Small intestine (tissue), 7 donors: Measurements from ENCODE around the gene TAF3. TPM values are rescaled to one million over a fixed set of nuclear protein-coding genes. Genes with fewer than 3 reads are reported as not detected.

ENCODE experiments used
- DNase-seq, 2 donors: peaks; one replicate each; pipeline versions ENCODE4 v3.0.0 to v3.0.0-alpha.2; 2013
- FAIRE-seq: peaks from 2 replicates; lab custom pipeline; 2012; peaks lifted over from hg19 to GRCh38; lab: Jason Lieb, UNC
- H3K27ac ChIP-seq, 3 donors: one replicate each; pipeline ENCODE4 v1.5.1; 2013; ENCODE audit warnings: low read length in 2 of 3, mild to moderate bottlenecking in 2 of 3, control low read depth in 1 of 3, inconsistent platforms in 1 of 3, low read depth in 1 of 3, moderate library complexity in 1 of 3
- H3K27me3 ChIP-seq, 3 donors: one replicate each; pipeline ENCODE4 v1.6.1; 2013; ENCODE audit warnings: low read length in 3 of 3, inconsistent platforms in 1 of 3; ENCODE audit not compliant: control insufficient read depth in 3 of 3, insufficient read depth in 3 of 3
- H3K36me3 ChIP-seq, 3 donors: one replicate each; pipeline ENCODE4 v1.6.1; 2013; ENCODE audit warnings: low read length in 3 of 3, inconsistent platforms in 1 of 3, low read depth in 1 of 3, mild to moderate bottlenecking in 1 of 3, moderate library complexity in 1 of 3; ENCODE audit not compliant: control insufficient read depth in 3 of 3, insufficient read depth in 2 of 3
- H3K4me1 ChIP-seq, 3 donors: one replicate each; pipeline ENCODE4 v1.6.1; 2013; ENCODE audit warnings: low read length in 2 of 3, inconsistent platforms in 1 of 3, low read depth in 1 of 3, mild to moderate bottlenecking in 1 of 3, moderate library complexity in 1 of 3; ENCODE audit not compliant: control insufficient read depth in 3 of 3, insufficient read depth in 2 of 3
- H3K4me3 ChIP-seq, 3 donors: one replicate each; pipeline ENCODE4 v1.5.1; 2013; ENCODE audit warnings: low read length in 3 of 3, control low read depth in 1 of 3, inconsistent platforms in 1 of 3, low read depth in 1 of 3, mild to moderate bottlenecking in 1 of 3, moderate library complexity in 1 of 3
- H3K9me3 ChIP-seq, 2 donors: one replicate each; pipeline ENCODE4 v1.6.1; 2013; ENCODE audit warnings: low read depth in 1 of 2, low read length in 1 of 2; ENCODE audit not compliant: control insufficient read depth in 2 of 2, insufficient read depth in 1 of 2
- WGBS, 3 donors: extraction: QIAGEN DNeasy Blood & Tissue Kit; methylation state at CpG; one replicate each; pipeline ENCODE4 v1.1.7; 2013; 5-methylcytosine and 5-hydroxymethylcytosine counted together
- polyA plus RNA-seq, 4 donors: library from polyadenylated mRNA; stranded (reverse) in 3 of 4; unstranded in 1 of 4; fragments of 200-250 nt in 3 of 4; fragments of 120-200 nt in 1 of 4; gene quantifications; one replicate each; pipeline versions ENCODE4 v1.2.1 to v1.2.3, GENCODE V29; 2013
- donor health status: healthy with polysubstance abuse.
- donor health status: control.
- donor health status: control.
- donor health status: Bipolar disorder and iron deficiency.
- donor health status: healthy.

Gene TAF3
- polyA plus RNA-seq, 4 donors: 3.4 to 5.4 (median 4.5) TPM

GRCh38 chr10:7982727-7983126, 164.4 kb downstream of the TAF3 start:
- no peak overlapping the region for H3K4me3 ChIP-seq
- no peaks in the 10 kb centered on the region for H3K9me3 ChIP-seq
- no peaks in the 10 kb centered on the region for H3K4me1 ChIP-seq
- no peak for FAIRE-seq
- H3K27me3 ChIP-seq: no peaks in the 10 kb centered on the region
- 94 to 99% (median 96%) methylated on average over 5 of the region's 5 CpGs for WGBS, 3 donors
- peaks cover 0 to 12% (median 0%) of the 10 kb centered on the region in 3 donors for H3K36me3 ChIP-seq
- DNase-seq: no peak
- H3K27ac ChIP-seq: no peak overlapping the region

DNA sequence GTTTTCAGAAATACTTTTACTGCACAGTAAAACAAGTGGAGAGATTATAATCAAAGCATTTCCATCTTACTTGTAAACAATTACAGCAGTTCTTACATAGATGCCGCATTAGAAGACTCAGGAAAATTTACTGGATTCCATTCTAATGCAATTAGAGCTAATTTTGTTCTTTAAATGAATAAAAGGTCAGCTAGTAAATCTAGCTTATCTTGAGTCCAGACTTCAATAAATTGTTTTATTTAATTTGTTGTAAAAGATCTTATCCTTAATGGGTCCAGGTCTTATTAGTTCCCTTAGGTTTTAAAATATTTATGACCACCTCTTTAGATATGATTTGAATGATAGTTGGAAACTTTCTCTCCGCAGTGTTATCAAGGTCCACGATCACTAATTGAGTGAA, 166.0 kb downstream of the TAF3 start:
- no peak for FAIRE-seq

GRCh38 chr10:7984896-7985295, 166.6 kb downstream of the TAF3 start:
- FAIRE-seq (no peak), DNase-seq (no peak)
- Histone ChIP-seq H3K36me3 (peaks cover 0 to 15% (median 2%) of the 10 kb centered on the region in 3 donors), H3K9me3 (no peaks in the 10 kb centered on the region), H3K27me3 (no peaks in the 10 kb centered on the region), H3K4me3 (no peak overlapping the region), H3K4me1 (no peaks in the 10 kb centered on the region), H3K27ac (no peak overlapping the region)
- WGBS, 3 donors: 87 to 90% (median 88%) methylated on average over 7 of the region's 7 CpGs

More for the DNA sequence above, 166.0 kb downstream of the TAF3 start:
- Histone ChIP-seq H3K4me3 (no peak overlapping the region), H3K36me3 (peaks cover 0 to 15% (median 2%) of the 10 kb centered on the region in 3 donors), H3K4me1 (no peaks in the 10 kb centered on the region), H3K9me3 (no peaks in the 10 kb centered on the region), H3K27me3 (no peaks in the 10 kb centered on the region), H3K27ac (no peak overlapping the region)
- 53 to 77% (median 75%) methylated on average over 3 of the region's 3 CpGs for WGBS, 3 donors
- no peak for DNase-seq

DNA sequence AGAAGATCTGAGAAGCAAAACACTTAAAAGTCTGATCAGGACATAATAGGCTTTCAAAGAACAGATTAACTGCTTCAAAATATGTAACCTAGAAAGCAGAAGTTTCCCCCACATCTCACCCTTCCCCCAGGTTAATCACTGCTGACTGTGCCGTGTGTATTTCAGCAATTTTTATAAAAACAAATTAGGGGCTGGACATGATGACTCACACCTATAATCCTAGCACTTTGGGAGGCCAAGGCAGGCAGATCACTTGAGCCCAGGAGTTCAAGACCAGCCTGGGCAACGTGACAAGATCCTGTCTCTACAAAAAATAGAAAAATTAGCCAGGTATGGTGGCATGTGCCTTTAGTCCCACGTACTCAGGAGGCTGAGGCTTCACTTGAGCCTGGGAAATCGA, 168.5 kb downstream of the TAF3 start:
- no peak overlapping the region for H3K4me3 ChIP-seq
- no peak overlapping the region for H3K27ac ChIP-seq
- no peak for DNase-seq
- FAIRE-seq: no peak
- WGBS, 3 donors: 80 to 84% (median 84%) methylated on average over 4 of the region's 4 CpGs
- H3K36me3 ChIP-seq: peaks cover 0 to 14% (median 2%) of the 10 kb centered on the region in 3 donors
- H3K9me3 ChIP-seq: no peaks in the 10 kb centered on the region
- no peaks in the 10 kb centered on the region for H3K4me1 ChIP-seq
- no peaks in the 10 kb centered on the region for H3K27me3 ChIP-seq

- Histone ChIP-seq H3K27ac (no peak overlapping the region), H3K27me3 (no peaks in the 10 kb centered on the region), H3K4me1 (no peaks in the 10 kb centered on the region), H3K9me3 (no peaks in the 10 kb centered on the region), H3K36me3 (peaks cover 0 to 8% (median 2%) of the 10 kb centered on the region in 3 donors), H3K4me3 (no peak overlapping the region)
- FAIRE-seq: no peak
- WGBS, 3 donors: 95 to 99% (median 98%) methylated on average over 2 of the region's 2 CpGs
- no peak for DNase-seq
These were observed 170.7 kb downstream of the TAF3 start for GRCh38 chr10:7988989-7989388.

DNA sequence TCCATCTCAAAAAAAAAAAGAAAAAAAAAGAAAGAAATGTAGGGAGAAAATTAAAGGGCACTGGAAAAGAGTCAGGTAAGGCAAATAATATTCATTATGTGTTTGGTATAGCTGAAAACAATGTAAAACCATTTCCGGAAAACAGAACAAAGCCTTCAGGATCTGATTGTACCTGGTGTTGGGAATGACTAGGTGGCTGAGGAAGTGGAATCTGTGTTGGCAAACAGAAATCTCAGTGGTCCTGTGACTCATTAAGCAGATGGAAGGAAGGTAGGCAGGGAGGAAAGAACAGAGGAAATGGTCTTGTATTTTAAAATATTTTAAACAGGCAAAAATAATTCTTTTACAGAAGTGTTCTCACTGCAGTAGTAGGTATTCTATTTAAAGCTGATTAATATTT, 180.5 kb downstream of the TAF3 start:
- Histone ChIP-seq H3K27me3 (no peaks in the 10 kb centered on the region), H3K36me3 (peaks cover 0 to 4% (median 0%) of the 10 kb centered on the region in 3 donors), H3K4me3 (no peak overlapping the region), H3K4me1 (no peaks in the 10 kb centered on the region), H3K27ac (no peak overlapping the region), H3K9me3 (peaks cover 0 to 3% of the 10 kb centered on the region in 2 donors)
- FAIRE-seq (no peak), DNase-seq (no peak)
- 88 to 97% (median 91%) methylated on average over 1 of the region's 1 CpG for WGBS, 3 donors

DNA sequence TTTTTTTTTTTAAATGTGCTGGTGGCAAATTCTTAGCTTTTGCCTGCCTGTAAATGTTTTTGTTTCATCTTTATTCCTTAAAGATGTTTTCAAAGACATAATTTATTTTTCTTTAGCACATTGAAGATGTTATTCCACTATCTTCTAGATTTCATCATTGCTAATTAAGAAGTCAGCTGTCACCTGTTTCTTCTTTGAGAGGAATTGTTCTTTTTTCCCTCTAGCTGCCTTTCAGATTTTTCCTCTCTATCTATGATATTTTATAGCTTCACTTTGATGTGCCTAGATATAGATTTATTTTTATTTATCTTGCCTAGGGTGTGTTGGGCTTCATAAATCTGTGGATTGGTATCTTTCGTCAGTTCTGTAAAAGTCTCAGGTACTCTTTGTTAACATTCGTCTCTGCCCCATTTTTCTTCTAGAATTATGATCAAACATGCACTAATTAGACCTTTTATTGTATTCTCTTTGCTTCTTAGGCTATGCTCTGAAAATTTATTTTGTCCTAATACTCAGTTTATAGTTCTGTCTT, 186.2 kb downstream of the TAF3 start:
- Histone ChIP-seq H3K4me1 (no peaks in the 10 kb centered on the region), H3K27me3 (no peaks in the 10 kb centered on the region), H3K9me3 (peaks cover 0 to 13% of the 10 kb centered on the region in 2 donors), H3K4me3 (no peak overlapping the region), H3K36me3 (peaks cover 0 to 8% (median 2%) of the 10 kb centered on the region in 3 donors), H3K27ac (no peak overlapping the region)
- 48 to 92% (median 71%) methylated on average over 2 of the region's 2 CpGs for WGBS, 3 donors
- DNase-seq: no peak
- no peak for FAIRE-seq

DNA sequence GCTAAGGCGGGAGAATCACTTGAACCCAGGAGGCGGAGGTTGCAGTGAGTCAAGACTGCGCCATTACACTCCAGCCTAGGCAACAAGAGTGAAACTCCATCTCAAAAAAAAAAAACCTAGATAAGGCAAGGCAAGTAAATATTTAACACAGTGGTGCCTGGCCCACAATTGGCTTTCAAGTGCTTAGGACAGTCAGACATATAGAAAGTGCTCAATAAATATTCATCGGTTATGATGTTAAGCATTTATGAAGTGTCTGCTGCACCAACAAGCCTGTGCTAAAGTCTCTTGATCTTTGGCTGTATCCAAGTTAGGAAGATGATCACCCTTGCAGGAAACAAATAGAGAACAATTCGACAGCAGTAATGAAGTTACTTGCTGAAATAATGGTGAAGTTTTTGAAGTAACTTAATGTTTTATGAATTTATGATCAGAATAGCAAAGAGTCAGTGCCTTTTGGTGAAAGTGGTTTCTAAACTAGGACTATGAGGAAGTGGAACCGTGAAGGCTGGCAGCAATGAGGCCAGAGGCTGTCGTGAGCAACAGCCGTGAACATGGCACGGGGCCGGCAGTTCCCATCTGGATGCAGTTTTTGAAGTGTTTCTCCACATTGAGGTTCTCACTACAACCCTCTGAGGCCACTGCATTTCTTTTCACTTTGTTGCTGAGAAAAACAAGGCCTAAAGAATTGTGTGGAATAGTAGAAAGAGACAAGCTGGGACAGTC, 188.1 kb downstream of the TAF3 start:
- no peaks in the 10 kb centered on the region for H3K4me1 ChIP-seq

More for the DNA sequence above, 188.1 kb downstream of the TAF3 start:
- 91 to 95% (median 91%) methylated on average over 10 of the region's 10 CpGs for WGBS, 3 donors
- H3K27me3 ChIP-seq: no peaks in the 10 kb centered on the region
- H3K27ac ChIP-seq: no peak overlapping the region
- H3K9me3 ChIP-seq: peaks cover 0 to 13% of the 10 kb centered on the region in 2 donors
- H3K36me3 ChIP-seq: peaks cover 0 to 22% (median 2%) of the 10 kb centered on the region in 3 donors
- FAIRE-seq: no peak
- H3K4me3 ChIP-seq: no peak overlapping the region
- DNase-seq: no peak
